ENCODE measurements around the gene SLC24A1.

Gene SLC24A1

DNA sequence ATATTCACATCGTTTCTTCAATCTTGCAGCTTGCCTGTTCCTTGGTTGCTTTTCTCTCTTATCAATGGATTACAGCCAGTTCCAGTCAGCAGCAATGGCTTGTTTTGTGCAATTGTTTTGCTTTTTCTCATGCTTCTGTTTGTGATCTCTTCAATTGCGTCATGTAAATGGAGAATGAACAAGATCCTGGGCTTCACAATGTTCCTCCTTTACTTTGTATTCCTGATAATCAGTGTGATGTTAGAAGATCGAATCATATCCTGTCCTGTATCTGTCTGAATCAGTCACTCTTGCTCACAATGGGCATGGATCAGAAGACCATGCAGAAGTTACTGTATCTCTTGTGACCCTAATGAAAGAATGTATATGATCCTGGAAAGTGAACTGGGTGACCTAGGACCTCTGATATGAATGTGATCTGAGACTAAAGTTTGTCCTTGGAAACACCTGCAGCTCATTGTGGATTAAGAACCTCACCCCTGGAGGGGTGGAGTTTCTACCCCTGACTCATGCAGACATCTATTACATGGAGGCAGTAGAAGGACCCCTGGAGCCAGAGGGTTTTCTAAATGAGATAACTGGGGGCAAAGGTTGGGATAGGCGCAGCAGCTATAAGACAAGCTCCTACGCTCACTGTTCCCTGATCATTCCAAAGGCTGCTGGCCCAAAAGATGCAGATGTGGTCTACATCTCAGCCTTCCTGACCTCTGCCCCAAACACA, 32.2 kb downstream of the SLC24A1 start:
- no peak for DNase-seq

DNA sequence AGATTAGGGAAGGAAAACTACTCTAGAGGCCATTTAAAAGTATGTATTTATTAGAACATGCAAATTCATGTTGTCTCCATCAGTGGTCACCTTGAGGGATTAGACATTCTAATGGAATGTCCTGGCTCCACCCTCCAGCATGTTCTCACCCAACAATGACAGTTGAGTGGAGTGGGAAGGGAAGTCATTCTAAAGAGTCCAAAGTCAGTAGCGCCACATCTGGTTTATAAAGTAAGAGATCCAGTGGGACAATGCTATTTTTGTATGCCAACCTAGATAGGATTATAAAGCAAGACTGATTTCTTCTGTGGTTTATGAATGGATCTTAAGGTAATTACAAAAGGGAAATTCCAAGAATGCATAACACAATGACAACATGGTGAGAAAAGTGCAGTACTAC, 33.3 kb downstream of the SLC24A1 start:
- no peak for DNase-seq

DNA sequence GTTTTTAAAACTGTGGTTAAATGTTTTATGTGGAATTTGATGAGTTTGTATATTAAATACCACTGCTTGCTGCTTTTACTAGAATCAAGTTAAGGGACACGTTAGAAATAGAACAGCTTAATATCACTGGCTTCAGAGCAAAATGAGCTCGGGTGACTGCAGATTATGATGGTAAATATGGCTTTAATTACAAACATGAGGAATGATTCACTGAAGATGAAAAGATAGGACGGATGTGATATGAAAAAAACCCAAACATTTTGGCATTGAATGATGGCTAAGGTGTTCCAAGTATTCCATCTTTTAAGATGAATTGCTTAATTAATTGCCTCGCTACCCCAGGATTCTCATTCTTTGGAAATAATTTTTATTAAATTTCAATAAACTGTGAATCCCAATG, 33.7 kb downstream of the SLC24A1 start:
- no peak for DNase-seq

DNA sequence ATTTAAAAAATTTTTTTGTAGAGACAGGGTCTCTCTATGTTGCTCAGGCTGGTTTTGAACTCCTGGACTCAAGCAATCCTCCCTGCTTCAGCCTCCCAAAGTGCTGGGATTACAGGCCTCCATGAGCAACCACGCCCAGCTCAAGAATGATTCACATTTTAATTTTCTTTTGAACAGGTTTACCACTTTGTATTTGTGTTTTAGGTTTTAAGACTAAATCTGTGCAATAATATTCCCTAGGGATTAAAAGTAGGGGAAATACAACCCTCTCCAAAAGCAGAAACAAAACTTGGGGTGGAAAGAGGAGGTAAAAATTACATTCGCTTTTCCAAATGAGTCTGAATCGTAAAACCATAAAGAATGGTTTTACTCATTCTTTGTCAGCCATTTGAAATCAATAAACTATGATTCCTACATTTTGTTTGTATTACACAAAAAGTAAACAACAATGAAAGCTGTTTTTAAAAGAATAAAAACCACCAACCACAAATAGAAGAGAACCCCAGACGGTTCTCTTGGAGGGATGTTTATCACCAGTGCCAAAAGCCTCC, 37.8 kb downstream of the SLC24A1 start:
- no peak for DNase-seq

DNA sequence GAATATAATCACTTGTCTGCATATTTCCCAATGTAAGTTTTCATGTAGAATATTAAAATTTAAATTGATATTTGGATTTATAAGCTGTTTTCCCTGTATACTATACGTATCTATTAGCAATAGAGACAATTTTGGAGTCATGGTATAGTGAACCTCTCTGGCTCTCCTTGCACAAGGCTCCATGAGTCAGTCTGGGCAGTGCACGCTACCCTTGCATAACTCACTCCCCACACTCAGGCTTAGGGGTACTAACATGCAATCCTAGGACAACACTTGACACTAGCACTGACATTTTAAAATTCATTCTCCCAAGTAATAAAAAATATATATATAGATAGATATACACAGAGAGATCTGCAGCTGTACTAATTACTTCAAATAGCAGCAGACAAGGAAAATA, 39.2 kb downstream of the SLC24A1 start:
- no peak for DNase-seq

DNA sequence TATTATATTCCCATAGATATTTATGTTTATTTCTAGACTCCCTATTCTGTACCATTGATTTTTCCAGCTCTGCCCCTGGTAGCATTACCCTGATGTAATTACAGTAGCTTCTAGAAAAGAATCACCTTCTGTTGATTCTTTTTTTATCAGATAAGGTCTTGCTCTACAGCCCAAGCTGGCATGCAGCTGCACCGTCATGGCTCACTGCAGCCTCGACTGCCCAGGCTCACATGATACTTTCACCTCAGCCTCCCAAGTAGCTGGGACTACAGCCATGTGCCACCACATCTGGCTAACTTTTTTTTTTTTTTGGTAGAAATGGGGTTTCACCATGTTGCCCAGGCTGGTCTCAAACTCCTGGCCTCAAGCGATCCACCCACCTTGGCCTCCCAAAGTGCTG, 41.8 kb downstream of the SLC24A1 start:
- DNase-seq: no peak

DNA sequence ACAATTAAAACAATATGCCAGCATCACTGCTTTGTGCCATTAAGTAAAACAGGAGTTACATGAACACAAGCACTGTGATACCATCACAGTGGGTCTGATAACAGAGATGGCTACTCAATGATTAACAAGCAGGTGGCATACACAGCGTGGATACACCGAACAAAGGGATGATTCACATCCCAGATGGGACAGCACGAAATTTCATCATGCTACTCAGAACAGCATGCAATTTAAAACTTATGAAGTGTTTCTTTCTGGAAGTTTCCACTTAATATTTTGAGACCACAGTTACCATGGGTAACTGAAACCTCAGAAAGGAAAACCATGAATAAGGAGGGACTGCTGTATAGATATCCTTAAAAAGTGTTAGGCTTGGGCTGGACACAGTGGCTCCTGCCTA, 44.5 kb downstream of the SLC24A1 start:
- DNase-seq: no peak

DNA sequence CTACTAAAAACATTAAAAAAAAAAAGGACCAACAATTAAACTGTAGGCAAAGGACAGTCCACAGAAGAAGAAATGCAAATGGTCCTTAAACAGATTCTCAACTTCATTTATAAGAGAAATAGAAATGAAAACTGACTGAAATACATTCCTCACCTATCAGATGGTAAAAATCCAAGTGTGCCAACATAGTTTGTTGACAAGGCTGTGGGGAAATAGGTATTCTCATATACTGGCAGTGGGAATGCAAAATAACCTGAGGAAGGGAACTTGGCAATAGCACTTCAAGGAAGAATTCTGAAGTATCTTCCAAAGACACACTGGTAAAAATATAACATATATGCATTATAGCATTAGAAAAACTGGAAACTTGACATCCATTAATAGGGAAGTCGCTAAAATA, 53.8 kb downstream of the SLC24A1 start:
- DNase-seq: no peak

DNA sequence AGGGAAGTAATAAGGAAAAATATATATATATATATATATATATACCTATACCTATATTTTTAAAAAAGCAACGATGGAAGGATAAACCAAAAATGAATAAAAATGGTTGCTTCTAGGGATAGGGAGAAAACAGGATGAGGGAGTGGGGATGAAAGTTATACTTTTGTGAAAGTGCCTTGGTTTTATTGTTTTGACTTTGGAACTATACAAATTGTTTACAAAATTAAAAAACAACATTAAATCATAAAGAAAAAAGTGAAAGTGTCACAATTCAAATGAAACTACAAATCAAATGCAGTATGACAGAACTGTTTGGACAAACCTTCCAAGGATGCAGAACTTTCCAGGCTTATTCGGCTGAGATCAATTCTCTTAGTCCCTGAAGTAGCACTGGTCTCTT, 54.4 kb downstream of the SLC24A1 start:
- no peak for DNase-seq

DNA sequence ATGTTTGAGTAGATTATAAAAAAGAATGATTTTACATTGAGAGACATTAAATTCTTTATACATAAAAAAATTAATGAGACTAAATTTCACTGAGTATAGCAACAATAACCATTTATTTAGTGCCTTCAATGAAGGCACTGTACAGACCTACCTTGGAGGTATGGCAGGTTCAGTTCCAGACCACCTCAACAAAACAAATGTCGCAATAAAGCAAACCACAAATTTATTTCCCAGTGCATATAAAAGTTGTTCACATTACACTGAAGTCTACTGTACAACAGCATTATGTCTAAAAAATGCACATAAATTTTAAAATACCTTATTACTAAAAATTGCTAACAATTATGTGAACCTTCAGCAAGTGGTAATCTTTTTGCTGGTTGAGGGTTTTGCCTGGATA, 58.8 kb downstream of the SLC24A1 start:
- DNase-seq: no peak

DNA sequence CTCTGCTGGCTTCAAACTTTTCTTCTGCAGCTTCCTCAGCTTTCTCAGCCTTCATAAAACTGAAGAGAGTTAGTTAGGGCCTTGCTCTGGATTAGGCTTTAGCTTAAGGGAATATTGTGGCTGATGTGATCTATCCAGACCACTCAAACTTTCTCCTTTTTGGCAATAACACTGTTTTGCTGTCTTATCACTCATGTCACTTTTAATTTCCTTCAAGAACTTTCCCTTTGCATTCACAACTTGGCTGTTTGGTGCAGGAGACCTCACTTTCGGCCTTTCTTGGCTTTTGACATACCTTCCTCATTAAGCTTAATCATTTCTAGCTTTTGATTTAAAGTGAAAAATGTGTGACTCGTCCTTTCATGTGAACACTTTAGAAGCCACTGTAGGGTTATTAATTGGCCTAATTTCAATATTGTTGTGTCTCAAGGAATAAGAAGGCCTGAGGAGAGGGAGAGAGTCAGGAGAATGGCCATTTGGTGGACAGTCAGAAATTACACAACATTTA, 60.7 kb downstream of the SLC24A1 start:
- DNase-seq: no peak

DNA sequence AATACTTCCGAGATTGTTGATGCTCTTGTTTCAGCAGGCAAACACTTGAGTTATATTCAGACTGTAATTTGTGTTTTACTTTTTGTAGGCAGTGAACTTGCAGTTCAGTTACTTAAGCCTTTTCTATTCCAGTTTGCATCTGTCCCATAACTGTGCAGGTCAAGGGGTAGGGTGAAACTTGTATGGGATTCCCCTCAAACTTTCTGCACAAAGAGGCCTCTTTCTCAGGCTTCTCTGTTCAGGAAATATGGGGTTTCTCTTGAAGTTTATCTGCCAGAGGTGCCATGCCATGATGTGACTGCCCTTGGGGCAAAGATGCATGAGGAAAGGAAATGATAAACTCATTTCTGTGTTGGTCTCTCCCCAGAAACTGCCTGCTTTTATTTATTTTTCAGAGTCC, 66.7 kb downstream of the SLC24A1 start:
- DNase-seq: no peak

DNA sequence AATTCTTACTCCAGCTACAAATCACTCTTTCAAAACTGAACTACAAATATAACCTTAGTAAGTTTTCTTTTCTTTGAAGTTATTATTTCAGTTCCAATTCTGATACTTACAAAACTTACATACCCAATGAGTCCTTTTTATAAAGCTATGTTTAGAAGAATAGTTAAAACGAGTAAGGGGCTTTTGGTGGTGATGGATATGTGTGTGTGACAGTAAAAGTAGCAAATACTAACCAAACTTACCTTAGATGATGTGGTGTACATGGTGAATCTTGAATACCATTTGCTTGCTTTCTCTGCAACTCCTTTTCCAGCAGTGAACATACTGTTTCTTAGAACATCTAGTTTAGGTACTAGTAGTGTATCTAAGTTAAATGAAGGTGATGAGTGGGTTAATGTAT, 68.4 kb downstream of the SLC24A1 start:
- no peak for DNase-seq

DNA sequence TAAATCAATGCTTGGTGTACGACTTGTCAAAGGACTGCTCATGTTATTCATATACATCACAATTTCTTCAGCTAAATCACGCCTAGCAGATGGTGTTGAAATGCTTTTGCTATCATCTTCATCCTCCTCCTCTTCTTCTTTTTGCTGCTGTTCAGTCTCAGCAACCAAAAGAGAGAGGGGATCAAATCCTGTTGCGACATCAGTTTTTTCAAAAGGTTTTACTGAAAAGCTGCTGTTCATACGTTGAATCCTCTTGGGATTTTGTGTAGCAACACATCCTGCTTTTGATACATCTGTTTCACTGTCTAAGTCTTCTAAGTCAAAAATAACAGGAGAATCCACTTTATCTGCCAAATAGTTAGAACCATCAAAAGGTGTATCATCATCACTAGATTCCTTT, 69.0 kb downstream of the SLC24A1 start:
- DNase-seq: no peak

DNA sequence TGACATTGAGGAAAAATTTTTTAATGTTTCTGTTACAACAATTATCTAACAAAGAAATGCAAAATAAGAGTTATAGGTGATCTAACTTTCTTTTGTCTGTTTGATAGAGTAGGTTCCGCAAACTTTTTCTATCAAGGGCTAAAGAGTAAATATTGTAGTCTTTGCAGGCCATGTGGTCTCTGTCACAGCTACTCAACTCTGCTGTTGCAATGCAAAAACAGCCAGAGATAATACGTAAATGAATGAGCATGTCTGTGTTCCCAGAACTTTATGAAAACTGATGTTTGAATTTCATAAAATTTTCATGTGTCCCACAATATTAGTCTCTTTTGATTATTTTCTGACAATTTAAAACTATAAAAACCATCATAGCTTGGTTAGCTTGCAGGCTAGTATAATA, 73.3 kb downstream of the SLC24A1 start:
- no peak for DNase-seq
